ENCODE results near the gene DTNB.

DNA sequence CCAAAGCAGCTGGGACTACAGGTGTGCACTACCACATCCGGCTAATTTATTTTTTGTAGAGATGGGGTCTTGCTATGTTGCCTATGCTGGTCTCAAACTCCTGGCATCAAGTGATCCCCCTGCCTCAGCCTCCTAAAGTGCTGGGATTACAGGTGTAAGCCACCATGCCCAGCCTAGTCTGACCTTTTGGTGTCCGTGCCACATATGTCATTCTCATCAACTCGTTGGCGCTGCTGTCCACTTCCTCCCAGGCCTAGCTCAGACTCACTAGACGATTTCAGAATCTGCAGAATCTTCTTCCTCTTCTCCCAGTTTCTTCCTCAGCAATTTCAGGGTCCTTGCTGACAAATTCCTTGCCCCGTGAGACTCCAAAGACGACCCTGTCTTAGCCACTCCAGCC lies 291.9 kb downstream of the DTNB start:
- no peak for TF ChIP-seq MAZ (IDR thresholded peaks at IDR 0.05; ENCODE audit: borderline replicate concordance, low read depth, low read length)
- TF ChIP-seq CTCF (conservative IDR thresholded peaks at IDR 0.05; ENCODE audit: low read depth, low read length): no peak
- TF ChIP-seq POLR2A (IDR thresholded peaks at IDR 0.05; ENCODE audit: low read depth, low read length): no peak
- TF ChIP-seq USF2 (IDR thresholded peaks at IDR 0.05; ENCODE audit: low read depth, low read length): no peak
- TF ChIP-seq CEBPB (IDR thresholded peaks at IDR 0.05; ENCODE audit: low read depth, low read length): no peak
- TF ChIP-seq RFX5 (IDR thresholded peaks at IDR 0.05; ENCODE audit: low read depth, low read length): no peak
- TF ChIP-seq, protein P1, sequence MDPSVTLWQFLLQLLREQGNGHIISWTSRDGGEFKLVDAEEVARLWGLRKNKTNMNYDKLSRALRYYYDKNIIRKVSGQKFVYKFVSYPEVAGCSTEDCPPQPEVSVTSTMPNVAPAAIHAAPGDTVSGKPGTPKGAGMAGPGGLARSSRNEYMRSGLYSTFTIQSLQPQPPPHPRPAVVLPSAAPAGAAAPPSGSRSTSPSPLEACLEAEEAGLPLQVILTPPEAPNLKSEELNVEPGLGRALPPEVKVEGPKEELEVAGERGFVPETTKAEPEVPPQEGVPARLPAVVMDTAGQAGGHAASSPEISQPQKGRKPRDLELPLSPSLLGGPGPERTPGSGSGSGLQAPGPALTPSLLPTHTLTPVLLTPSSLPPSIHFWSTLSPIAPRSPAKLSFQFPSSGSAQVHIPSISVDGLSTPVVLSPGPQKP (IDR thresholded peaks at IDR 0.05; ENCODE audit: borderline replicate concordance, low read depth, low read length): no peak
